ENCODE results near the gene COL24A1.
"Not testable (repeated sequence)": the region's sequence is repeated elsewhere in the genome, so short reads cannot be mapped to it uniquely, and the experiment has no call there.

The COL24A1 gene

DNA sequence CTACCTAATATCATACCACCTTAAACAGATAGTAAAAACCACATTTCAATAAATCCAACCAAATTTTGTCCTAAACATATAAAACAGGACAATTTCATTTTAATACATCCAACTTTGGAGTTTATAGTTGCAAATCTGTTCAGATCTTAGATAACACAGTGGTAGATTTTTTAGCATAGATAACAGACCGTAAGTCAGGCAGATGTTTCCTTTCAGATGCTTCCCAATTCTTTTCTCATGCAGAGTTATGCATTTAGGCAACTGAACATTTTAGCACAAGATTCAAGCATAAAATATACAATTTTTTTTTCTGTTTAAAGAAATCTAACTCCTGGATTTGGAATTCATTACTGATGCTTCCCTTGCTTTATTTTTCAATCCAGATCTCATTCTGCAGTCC lies 291.8 kb downstream of the COL24A1 start:
- TF ChIP-seq CTCF (IDR thresholded peaks at IDR 0.05; ENCODE audit: extremely low read depth, missing control alignments): no peak
- no peak for DNase-seq (ENCODE audit: low spot score)

- not testable (repeated sequence) for DNase-seq (ENCODE audit: low spot score)
These were observed 292.9 kb downstream of the COL24A1 start for GRCh38 chr1:85863639-85864038.

DNA sequence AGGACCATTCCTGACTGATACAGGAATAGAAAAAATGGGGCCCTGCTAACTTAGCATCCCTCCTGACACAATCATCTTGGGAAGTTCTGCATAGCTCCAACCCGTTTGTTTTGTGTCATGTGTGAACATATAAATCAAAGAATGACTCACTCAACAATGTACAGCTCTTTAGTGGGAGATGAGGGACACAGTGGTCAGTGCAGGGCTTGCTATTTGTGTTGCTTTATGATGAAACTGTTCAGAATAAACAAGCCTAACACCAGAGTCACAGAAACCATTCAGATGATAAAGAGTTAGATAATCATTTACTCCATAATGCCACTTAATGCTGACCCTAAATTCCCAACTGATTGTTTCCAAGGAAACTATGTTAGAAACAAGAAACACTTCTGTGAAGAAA lies 294.1 kb downstream of the COL24A1 start:
- no peak for TF ChIP-seq CTCF (IDR thresholded peaks at IDR 0.05; ENCODE audit: extremely low read depth, missing control alignments)
- no peak for DNase-seq (ENCODE audit: low spot score)

DNA sequence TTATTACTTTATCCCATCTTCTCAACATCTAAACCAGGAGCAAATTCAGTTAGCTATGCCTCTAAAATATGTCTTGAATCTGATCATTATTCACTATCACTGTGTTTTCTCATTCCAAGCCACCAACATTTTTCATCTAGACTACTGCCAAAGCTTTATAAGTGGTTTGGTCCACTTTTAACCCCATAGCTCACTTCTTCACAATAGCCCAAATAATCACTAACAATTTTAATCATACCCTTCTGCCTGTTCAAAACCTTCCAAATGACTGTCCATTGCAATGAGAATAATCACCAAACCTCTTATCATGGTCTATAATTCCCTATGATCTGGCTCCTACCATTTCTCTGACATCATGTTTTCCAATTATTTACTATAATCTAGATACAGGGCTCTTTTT lies 298.6 kb downstream of the COL24A1 start:
- no peak for TF ChIP-seq CTCF (IDR thresholded peaks at IDR 0.05; ENCODE audit: extremely low read depth, missing control alignments)
- DNase-seq (ENCODE audit: low spot score): no peak

DNA sequence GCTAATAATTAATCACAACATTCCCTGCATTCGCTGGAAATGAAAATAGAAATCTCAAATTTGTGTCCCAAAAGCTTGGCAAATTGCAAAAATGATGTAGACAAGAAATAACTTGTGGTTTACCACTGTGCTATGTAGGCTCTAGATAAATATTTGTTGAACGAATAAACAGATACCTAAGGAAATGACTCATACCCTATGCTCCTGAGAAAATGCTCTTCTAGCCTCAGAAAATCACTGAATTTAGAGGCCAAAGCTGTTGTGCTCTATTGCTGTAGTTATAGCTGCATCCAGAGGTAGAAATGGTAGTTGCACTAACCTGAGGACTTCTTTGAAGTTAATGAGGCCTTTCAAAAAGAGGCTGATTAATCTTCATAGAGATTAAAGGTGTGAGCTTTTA lies 306.3 kb downstream of the COL24A1 start:
- DNase-seq (ENCODE audit: low spot score): no peak

GRCh38 chr1:85849660-85850059 lies 306.9 kb downstream of the COL24A1 start:
- no peak for DNase-seq (ENCODE audit: low spot score)
- TF ChIP-seq CTCF (IDR thresholded peaks at IDR 0.05; ENCODE audit: extremely low read depth, missing control alignments): no peak

More for the DNA sequence above, 306.3 kb downstream of the COL24A1 start:
- no peak for TF ChIP-seq CTCF (IDR thresholded peaks at IDR 0.05; ENCODE audit: extremely low read depth, missing control alignments)

GRCh38 chr1:85847356-85847755 lies 309.2 kb downstream of the COL24A1 start:
- no peak for TF ChIP-seq CTCF (IDR thresholded peaks at IDR 0.05; ENCODE audit: extremely low read depth, missing control alignments)
- no peak for DNase-seq (ENCODE audit: low spot score)

DNA sequence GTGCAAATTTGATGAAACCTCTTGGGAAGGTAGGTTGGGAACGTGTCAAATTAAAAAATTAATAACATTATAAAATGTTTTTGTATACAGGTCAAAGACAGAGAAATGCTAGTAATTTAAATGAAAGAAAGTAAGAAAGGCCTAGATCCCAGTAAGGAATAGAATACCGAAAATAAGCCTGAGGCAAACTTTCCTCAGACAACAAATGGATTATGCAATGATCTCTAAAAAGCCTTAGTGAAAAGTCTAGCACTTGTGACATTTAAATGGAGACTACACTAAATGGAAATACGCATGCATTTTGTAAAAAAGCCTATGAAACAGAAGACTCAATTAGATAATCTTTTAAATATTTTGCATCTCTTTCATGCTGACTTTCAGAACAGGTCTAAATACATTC lies 309.9 kb downstream of the COL24A1 start:
- TF ChIP-seq CTCF (IDR thresholded peaks at IDR 0.05; ENCODE audit: extremely low read depth, missing control alignments): no peak
- no peak for DNase-seq (ENCODE audit: low spot score)
